SH-SY5Y (cell line): ENCODE data around the gene DOCK3.

ENCODE experiments used
- GATA2 ChIP-seq: IDR thresholded peaks from 2 replicates; pipeline ENCODE4 v1.6.1; 2011; ENCODE audit warnings: mild to moderate bottlenecking, low read depth, low read length
- GATA3 ChIP-seq: IDR thresholded peaks from 2 replicates; pipeline ENCODE4 v1.6.1; 2011; ENCODE audit warnings: low read depth, mild to moderate bottlenecking, low read length, moderate library complexity

- TF ChIP-seq GATA2: no peak
- TF ChIP-seq GATA3: no peak
Observed at GRCh38 chr3:51422211-51422610, 747.5 kb downstream of the DOCK3 start.
